GM21619 (cell line): Measurements from ENCODE around the gene TMEM45A.
A peak's percentile ranks its signal among the peaks of the same experiment; 100 is the strongest.
"Not testable (repeated sequence)": the region's sequence is repeated elsewhere in the genome, so short reads cannot be mapped to it uniquely, and the experiment has no call there.

Source experiments
- ATAC-seq: cut with Tn5 transposase; IDR thresholded peaks from one replicate; pipeline ENCODE4 v1.9.1; 2021; ENCODE audit not compliant: unreplicated experiment

The TMEM45A gene

DNA sequence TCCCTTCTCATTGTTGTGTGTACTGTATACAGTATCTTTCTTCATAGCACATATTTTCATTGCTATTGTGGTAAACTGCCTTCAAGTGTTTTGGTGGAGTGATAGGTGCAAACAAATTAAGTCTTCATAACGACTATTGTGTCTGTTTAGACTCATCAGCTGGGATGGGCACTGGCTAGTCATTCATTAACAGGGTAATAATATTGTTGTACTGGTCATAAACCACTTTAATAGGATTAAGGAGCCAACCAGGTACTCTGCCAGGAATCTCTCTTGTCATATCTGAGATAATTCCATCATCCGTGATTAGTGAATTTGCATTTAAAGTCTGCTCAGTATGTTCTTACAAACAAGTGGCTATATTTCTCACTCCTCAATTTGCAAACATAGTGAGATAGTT, 10.2 kb upstream of the TMEM45A start:
- no peak for ATAC-seq

DNA sequence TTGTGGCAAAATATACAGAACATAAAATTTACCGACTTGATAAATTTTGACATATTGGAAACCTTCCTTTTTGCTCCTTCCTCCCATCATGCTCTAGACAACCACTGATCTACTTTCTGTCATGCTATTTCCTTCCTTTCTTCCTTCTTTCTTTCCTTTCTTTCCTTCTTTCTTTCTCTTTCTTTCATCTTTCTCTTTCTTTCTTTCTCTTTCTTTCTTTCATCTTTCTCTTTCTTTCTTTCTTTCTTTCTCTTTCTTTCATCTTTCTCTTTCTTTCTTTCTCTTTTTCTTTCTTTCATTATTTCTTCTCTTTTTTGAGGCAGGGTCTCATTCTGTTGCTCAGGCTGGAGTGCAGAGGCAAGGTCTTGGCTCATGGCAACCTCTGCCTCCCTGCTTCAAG, 8.9 kb upstream of the TMEM45A start:
- ATAC-seq = no peak

DNA sequence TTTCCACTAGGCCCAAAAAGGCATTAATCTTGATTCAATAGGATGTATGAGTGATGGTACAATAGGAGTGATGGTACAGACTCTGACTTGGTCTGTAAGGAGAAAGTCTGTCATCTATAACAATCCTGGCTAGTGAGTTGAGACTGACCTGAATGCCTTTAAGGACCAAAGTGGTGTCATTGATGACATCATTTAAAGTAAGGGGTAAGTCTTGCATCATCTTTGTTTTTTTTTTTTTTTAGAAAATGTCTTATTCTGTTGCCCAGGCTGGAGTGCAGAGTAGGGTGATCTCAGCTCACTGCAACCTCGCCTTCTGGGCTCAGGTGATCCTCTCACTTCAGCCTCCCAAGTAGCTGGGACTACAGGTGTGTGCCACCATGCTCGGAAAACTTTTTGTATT, 5.6 kb upstream of the TMEM45A start:
- no peak for ATAC-seq

DNA sequence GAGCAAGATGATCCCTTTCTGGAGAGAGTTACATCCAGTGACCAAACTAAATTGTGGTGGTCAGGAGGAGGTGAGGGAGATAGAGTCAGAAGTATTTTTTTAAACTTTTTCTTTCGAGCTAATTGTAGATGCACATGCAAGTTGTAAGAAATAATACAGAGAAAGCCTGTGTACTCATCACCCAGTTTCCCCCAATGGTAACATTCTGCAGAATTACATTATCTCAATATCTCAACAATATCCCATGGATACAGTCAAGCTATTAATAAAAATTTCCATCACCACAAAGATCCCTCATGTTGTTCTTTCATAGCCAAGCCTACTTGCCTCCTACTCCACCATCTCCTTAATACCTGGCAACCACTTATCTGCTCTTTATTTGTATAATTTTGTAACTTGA, 3.3 kb upstream of the TMEM45A start:
- ATAC-seq = no peak

DNA sequence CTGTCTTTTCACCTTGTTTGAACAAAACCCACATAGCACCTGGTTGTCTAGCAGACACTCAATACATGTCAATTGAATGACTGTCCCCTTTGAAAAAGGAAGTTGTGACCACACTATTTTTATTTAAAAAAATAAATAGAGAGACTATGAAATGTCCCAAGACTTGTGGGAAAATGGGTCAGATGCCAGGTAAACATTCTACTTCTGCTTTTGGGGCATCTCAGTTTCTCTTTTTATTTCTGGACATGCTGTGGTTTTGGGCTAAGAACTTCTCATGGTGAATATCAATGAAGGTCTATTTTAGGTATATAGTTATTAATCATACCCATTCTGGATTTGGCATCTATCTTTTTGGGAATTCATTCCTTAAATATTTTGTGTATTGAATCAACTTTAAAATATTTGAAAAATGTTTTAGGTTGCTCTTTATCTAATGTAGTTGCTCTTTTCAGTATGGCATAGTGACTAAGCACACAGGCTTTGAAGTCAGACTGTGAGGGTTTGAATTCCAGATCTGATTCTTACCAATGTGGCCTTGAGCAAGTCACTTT, 4.4 kb downstream of the TMEM45A start:
- ATAC-seq = peak; percentile 27

DNA sequence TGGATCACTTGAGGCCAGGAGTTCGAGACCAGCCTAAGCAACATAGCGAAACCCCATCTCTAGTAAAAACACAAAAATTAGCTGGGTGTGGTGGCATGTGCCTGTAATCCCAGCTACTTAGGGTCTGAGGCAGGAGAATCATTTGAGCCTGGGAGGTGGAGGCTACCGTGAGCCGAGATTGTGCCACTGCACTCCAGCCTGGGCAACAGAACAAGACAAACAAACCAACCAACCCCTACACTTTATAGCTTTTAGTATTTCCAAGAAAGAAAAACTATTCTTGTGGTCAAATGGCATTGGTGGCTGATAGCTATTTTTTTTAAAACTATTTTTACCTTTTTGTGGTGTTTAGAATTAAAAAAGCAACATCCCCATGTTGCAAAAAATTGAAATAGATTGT, 7.2 kb downstream of the TMEM45A start:
- ATAC-seq = no peak

DNA sequence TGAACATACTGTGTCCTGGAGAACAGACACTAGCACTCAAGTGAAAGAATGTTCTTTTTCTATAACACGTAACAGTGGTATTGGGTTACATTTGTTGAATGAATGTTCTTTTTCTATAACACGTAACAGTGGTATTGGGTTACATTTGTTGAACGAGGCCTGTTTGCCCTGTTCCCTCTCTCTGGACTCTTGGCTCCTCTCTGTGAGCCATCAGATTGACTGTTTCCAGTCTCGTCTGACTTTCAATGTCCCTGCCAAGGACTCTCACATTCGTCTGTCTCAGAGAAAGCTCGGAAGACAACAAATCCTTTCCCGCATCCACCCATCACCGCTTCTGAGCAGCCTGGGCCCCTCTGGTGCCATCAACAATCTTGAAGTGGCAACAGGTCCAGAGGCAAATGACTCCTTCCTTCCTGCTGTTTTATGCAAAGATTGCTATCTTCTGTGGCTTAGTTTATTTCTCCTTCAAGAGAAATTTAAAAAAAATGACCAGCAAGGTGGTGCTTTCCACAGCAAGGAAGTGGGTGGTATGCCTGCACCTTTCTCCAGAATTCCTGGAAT, 8.0 kb downstream of the TMEM45A start:
- ATAC-seq = no peak

DNA sequence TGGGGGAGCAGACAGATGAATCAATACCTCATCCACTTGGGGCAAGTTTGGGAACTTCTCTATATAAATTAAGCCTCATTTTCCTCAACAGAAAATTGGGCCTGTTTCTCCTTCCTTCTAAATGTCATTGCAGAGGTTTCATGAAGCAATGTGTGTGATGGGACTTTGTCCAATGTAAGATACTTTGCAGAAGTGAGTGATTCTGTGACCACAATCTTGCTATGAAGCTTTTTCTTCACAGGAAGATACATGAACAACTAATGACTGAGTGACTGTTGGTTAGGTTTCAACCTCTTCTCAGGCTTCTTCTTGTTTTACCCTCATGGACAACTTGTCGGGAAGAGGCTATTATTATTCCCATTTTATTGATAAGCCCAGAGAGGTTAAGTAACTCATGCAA, 11.0 kb downstream of the TMEM45A start:
- ATAC-seq = no peak

DNA sequence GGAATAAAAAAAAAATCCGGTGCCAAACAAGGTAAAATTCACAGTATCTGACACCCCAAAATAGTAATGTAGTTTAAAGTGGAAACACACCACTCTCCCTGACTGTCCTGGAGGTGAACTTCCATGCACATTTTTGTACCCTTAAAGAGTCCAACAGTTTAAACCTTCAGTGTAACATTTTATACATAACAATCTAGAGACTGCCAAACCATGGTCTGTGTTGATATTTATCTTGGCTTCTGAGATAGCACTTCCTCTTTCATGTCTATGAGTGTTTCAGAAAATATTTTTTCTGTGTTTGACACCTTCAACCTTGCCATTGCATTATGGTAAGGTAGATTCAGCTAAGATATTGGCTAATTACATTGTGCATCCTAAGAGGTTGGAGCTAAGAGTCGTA, 13.9 kb downstream of the TMEM45A start:
- no peak for ATAC-seq

DNA sequence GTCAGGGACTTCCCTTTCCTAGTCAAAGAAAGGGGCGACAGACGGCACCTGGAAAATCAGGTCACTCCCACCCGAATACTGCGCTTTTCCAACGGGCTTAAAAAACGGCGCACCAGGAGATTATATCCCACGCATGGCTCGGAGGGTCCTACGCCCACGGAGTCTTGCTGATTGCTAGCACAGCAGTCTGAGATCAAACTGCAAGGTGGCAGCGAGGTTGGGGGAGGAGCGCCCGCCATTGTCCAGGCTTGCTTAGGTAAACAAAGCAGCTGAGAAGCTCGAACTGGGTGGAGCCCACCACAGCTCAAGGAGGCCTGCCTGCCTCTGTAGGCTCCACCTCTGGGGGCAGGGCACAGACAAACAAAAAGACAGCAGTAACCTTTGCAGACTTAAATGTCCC, 17.4 kb downstream of the TMEM45A start:
- ATAC-seq = not testable (repeated sequence)

DNA sequence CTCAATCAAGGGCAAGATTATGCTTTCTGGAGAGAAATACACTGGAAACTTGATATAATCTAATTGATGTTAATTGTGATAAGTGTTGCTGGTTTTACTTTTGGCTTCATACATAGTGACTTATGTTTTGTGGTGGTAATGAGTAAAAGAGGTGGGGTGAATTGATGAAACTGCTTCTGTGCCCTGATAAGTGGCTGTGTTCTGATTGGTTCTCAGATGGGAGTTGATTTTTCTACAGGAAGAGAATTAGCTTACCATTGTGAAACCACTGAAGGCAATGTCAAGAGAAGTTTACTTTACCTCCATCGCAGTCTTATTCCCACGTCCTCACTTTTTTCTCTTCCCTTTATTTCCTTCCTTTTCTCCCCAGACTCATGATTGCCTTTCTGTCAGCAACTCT, 23.8 kb downstream of the TMEM45A start:
- no peak for ATAC-seq

DNA sequence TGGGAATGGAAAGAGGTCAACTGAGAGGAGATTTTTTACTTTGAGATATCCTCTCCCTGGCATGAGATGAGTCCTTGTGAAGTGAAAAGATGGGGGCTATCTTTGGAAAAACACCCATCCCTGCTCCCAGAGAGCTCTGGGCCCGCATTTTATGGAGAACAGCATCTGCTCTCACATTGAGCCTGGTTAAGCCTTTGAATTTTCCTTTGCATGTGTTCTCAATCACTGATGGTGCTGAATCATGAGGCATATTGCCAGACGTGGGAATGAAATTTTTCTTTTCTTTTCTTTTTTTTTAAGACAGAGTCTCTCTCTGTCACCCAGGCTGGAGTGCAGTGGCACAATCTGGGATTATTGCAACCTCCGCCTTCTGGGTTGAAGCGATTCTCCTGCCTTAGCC, 24.4 kb downstream of the TMEM45A start:
- no peak for ATAC-seq

DNA sequence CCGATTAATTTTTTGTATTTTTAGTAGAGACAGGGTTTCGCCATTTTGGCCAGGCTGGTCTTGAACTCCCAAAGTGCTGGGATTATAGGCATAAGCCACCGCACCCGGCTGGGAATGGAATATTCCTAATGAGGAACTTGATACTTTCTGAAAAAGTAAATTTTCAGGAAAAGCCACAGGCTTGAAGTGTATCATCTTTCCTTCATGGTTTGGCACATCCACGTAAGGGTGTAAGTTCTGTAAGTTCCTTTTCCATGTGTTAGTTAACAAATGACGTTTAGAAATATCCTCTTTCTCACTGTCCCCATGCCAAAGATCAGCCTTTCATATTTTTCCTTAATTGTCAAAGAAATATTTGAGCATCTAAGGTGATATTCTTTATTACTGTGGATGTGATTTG, 24.9 kb downstream of the TMEM45A start:
- ATAC-seq = no peak

DNA sequence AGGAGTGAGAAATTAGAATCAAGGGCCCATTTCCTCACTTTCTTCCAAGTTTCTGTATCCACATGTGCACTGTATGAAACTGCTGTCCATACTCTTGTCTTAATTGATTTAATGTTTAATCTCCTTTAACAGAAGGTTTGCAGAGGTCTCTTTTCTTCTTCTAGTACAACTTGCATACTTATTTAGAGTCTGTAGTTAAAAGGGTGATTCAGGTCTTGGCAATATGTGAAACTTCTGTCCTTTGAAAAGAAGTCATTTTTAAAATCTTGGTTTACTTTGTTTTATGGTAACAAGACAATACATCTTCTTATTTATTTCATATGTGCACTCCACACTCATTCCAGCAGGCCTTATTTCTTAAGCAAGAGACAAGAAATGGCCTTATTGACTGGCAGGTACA, 25.8 kb downstream of the TMEM45A start:
- no peak for ATAC-seq

DNA sequence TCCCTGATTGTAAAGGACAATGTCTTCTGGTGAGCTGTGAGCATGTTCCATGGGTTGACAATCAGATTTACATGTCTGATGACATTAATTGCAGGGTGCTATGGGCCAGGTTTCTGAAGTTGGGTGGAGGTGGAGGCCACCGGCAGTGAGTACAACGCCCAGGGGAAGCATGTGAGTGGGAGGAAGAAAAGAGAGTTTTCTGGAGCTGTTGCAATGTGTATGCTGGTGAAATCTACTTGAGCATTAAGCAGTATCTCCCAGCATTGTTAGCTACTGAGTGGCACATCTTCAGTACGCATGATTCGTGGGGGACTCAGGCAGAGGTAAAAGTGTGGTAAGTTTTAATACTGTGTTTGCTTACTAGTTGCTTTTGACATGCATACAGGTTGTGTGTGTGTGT, 26.6 kb downstream of the TMEM45A start:
- ATAC-seq = no peak

DNA sequence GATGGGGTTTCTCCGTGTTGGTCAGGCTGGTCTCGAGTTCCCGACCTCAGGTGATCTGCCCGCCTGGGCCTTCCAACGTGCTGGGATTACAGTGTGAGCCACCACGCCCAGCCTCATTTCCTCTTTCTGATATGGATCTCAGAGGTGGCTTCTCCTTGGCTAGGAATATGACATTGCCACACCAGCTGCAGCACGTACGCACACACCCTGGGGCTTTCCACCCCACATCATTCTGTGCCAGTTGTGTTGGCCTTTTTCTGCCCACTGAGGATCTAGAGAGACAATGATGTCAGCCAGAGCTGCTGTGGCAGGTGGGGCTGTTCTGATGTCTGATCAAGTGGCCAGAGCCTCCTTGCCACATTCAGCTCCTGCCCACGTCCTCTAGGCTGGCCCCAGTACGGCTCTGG, 29.0 kb downstream of the TMEM45A start:
- ATAC-seq = no peak

DNA sequence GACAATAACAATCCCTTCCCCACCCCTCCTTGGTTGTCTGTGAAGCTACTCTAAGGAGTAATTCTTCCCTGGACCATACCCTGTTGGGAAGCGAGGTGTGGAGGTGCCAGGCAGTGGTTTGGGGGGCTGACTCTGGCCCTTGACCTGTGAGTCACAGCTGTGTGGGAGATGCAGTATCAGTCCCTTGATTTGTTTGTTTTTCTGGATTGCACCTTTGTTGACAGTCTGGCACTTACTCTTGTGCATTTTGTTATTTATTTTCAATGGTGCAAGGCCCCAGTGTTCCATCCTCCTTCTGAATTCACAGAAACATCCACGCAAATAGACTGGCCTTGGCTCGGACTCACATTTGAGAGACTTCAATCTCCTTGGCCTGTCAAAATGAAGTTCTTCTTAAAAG, 29.7 kb downstream of the TMEM45A start:
- no peak for ATAC-seq

DNA sequence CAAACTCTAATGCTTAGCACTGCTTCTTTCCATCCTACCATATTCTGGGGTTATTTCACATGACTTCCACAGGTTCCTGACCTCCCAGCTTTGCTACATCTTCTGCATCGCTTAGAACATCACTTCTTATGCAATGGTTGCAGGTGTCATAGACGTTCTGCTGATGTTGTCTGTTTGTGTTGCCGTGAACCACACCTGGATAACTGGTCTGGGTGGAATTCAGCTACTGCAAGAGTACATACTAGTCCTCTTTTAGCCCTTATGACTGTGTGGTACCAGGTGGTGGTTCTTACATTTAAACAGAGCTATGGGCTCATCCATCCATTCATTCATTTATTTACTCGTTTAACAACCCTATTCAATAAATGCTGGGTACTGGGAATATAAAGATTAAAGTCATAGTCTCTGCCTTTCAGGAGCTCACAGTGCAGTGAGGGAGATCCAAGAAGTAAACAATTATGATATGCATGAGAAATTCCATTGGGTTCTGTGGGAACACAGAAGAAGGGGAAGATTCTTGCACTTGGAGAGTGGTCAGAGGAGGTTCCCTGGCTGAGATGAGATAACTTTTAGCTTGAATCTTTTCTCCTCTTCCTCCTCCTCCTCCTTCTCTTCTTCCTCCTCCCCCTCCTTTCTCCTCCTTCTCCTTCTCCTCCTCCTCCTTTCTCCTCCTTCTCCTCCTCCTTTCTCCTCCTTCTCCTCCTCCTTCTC, 30.8 kb downstream of the TMEM45A start:
- ATAC-seq = no peak

DNA sequence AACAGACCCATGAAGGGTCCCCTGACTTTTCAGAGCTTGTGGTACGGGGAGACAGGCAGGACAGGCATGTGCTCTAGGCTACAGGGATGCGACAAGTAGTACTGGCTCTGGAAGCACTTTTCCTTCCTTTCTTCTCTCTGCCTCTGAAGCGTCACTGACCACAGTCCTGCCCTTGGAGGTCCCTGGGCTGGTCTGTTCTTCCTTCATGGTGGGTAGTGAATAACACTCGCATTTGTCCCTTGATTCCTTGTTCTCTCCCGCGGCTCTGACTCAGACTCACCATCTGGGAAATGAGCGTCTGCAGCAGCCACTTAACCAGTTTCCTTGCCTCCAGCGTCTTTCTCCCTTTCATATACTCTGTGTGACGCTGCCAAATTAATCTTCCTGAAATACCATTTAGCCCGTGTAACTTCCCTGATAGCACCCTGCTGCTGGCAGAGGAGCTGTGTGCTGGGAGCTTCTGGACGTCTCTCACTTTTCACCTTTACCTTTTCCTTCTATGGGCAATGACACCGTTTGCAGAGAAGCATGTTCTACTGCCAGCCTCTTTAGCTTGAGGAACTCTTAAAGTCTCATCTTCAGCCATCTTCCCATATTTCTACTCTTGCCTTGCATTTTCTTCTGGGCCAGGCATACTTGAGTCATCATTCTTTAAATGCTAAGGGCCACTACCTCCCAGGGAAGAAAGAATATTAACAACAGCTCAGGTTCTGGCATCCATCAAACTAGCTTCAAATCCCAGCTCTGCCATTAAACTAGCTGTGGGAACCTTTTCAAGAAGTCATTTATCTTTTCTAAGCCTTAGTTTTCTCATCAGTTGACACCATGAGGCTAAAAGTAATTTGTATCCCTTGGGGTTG, 33.6 kb downstream of the TMEM45A start:
- no peak for ATAC-seq

DNA sequence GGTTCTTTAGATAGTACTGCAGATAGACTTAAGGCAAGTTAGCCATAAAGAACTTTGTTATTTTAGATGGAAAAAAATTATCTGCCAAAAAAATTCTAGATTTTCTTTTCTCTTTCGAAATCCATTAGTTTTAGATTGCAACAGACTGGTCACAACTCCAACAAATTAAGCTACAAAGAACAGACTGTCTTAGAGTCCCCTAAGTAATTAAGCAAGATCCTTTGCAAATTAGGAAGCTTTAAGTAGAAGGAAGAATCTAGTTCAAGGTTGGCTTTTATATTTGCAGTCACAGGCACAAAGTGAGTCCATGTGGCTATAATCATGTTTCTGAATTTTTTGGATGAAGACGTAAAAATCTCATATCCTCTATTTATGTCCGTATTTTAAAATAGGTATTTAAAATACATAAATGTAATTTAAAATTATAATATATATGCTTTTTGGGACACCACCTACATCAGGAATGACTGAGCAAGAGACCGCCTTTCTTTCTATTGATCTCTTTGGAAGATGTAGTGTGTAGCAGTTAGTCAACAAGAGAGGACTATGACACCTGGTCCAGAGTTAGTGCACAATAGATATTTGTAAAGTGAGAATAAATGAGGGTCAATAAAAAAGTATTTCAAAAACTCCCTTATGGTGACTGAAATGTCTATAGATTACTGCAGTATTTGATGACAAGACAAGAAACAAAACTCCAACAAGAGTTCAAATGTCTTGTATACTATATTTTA, 34.4 kb downstream of the TMEM45A start:
- ATAC-seq = no peak

DNA sequence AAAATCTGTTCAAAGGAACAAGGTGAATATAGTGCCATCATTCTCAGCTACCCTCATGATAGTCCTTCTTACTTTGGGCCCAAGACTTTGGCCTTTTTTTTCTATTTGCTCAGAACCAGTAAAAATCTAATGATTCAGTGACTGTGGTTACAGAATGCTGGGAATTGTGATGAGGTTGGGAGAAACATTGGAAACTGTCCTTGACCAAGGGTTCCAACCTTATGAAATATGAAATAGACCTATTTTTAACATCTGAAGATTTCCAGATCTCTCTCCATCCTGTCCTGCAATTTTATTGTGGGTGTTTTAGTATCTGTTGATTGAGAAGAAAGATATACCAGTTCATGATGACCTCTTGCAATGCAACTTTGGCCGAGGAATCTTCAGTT, 34.9 kb downstream of the TMEM45A start:
- ATAC-seq = no peak
